HG02981 (cell line): ENCODE results near the gene AASDH.
A peak's percentile ranks its signal among the peaks of the same experiment; 100 is the strongest.

Experiments
- ATAC-seq: cut with Tn5 transposase; IDR thresholded peaks from one replicate; pipeline ENCODE4 v1.9.1; 2021; ENCODE audit warnings: mild to moderate bottlenecking, moderate library complexity; ENCODE audit not compliant: unreplicated experiment

Gene AASDH, protein sequence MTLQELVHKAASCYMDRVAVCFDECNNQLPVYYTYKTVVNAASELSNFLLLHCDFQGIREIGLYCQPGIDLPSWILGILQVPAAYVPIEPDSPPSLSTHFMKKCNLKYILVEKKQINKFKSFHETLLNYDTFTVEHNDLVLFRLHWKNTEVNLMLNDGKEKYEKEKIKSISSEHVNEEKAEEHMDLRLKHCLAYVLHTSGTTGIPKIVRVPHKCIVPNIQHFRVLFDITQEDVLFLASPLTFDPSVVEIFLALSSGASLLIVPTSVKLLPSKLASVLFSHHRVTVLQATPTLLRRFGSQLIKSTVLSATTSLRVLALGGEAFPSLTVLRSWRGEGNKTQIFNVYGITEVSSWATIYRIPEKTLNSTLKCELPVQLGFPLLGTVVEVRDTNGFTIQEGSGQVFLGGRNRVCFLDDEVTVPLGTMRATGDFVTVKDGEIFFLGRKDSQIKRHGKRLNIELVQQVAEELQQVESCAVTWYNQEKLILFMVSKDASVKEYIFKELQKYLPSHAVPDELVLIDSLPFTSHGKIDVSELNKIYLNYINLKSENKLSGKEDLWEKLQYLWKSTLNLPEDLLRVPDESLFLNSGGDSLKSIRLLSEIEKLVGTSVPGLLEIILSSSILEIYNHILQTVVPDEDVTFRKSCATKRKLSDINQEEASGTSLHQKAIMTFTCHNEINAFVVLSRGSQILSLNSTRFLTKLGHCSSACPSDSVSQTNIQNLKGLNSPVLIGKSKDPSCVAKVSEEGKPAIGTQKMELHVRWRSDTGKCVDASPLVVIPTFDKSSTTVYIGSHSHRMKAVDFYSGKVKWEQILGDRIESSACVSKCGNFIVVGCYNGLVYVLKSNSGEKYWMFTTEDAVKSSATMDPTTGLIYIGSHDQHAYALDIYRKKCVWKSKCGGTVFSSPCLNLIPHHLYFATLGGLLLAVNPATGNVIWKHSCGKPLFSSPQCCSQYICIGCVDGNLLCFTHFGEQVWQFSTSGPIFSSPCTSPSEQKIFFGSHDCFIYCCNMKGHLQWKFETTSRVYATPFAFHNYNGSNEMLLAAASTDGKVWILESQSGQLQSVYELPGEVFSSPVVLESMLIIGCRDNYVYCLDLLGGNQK

DNA sequence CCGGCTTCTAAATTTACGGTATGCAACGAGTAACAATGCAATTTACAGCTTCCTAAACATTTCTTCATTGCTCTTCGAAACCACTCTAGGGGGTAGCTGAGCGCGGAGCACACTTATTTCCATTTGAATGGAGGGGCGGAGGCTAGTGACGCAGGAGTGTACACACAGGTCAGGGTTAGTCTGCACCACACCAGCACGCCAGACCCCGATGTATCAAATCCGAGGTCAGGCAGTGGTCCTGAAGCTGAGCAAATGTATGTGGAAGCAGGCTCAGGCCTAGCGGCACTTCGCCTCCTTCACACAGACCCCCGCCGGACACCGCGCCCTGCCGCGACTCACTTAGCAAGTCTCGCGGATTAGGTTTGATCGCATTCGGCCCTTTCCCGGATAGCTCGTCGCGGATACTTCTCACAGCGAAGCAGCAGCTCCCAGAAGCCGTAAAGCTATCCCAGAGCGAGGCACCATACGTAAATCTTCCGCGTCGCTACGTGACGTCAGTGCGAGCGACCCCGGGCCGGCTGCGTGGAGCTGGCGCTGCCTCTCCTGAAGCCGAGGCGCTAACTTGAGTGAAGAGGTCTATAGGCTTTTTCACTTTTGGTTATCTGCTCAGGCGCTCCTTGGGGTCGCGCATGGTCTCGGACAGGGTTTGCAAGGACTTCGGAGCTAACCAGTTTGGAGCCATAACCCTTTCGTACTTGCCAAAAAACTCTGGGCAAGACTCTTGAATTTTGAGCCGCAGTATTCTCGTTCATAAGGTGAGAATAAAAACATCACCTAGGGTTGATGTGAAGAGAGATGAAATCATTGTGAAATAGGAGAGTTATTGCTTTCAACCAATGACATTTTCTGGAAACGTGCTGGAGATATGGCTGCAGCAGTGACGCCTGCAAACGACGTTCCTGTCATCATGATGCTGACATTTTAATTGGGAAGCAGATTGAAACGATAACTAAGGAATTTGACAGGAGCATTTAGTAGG is at the start of gene AASDH:
Gene AASDH, minus strand, starts transcription at position 469 of the 979 bp plus-strand sequence. CDS start 3,192 bp downstream, outside the sequence.
- peak; percentile 92 for ATAC-seq

DNA sequence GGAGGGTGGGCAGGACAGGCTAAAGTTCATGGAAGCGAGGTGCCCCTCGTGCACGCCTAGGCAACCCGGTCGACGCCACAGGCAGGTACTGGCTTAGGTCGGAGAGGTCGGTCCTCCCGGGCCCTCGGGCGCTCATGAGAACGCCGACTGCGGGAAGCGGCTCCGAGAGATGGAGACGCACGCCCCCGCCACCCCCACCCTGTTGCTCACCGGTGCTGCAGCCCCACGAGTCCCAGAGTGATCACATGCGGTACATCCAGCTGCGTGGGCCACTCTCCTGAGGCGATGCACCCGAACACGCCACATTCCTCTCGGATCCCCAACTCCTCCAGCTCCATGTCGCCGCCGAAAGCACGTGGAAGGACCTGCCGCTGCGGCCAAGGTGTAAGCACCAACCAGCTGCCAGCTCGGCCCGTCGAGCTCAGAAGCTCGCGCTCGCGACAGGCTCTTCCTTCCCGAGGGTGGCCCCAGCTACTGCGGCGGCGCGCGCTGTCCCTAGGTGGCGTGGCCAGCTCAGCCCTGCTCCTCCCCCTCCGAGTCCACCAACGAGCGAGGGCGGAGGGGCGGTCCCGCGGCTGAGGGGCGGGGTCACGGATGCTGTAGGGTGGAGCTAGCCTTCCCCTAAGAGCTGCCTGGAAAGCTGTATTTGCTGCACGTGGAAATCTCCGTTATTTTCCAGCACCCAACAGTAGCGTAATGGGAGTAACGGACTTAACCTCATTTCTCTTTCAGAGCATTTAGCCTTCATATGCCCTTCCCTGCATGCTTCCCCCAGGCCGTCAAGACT is 48.0 kb upstream of the AASDH start, which contains the start of gene PPAT:
Gene PPAT, minus strand, starts transcription at position 476 of the 787 bp plus-strand sequence. Its CDS starts 138 bp downstream, at position 338.
- ATAC-seq = peak; percentile 72

DNA sequence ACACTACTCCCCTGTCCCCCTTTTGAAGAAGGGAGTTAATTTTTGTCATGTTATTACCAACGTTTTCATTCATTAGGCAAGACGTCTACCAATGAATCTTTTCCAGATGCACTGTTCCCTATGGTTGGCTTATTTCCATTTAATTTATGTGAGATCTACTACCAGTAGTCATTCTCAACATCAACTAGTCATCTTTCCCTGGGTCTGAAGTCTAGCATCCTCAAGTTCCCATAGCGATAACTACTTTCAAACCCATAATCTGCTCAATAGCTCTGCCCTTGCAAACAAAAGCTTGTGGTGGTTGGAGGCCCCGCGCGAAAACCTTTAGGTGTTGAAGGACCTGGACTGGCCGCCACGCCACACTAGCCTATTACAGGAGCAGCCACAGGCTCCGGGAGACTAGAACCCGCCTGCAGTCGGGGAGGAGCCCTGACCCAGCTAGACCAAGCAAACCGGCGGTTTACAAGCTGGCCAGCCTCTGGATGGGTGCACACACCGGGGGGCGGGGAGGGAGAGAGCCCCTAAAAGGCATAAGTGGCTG is 47.4 kb upstream of the AASDH start:
- peak; percentile 17 for ATAC-seq

DNA sequence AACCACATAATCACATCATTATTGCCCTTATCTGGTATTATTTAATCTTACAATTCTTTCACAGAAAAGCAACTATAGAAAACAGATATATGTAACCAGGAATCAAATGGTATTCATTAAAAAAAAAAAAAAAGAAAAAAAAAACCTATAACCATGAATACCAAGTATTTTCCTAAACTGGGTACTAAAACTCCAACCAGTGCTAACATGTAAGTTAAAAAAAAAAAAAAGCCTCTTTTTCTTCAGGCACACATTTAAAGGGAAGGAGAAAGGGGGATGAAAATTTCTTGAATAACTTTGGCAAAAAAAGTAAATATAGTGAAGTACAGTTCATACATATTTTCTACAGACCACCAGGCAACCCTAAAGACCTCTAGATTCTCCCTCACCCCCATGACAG is 46.0 kb upstream of the AASDH start:
- ATAC-seq = no peak

DNA sequence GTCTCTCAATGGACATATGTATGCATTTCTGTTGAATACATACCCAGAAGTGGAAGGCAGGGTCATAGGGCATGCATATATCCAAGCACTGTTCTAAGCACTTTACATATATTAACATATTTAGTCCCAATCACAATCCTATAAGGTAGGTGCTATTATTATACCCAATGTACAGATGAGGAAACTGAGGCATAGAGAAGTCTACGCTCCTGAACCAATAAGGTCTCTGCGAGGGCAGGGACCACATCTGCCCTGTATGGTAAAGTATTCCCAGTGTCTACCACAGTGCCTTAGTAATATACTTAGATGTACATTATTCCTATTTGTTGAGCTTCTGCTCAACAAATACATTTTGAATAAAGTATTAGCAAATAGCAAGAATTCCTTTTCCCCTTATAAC is 42.9 kb upstream of the AASDH start:
- ATAC-seq = no peak

DNA sequence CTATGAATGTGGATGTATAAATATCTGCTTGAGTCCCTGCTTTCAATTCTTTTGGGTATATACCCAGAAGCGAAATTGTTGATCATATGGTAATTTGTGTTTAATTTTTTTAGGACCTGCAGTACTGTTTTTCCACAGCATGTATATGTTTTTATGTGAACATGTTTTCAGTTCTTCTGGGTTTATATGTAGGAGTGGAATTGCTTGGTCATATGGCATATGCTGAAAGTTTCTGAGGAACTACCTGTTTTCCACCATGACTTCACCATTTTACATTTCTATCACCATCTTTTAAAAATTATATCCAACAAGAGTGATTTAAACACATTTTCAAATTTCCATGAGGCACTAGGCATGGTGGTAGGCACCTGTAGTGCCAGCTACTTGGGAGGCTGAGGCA is 39.9 kb upstream of the AASDH start:
- ATAC-seq = no peak

DNA sequence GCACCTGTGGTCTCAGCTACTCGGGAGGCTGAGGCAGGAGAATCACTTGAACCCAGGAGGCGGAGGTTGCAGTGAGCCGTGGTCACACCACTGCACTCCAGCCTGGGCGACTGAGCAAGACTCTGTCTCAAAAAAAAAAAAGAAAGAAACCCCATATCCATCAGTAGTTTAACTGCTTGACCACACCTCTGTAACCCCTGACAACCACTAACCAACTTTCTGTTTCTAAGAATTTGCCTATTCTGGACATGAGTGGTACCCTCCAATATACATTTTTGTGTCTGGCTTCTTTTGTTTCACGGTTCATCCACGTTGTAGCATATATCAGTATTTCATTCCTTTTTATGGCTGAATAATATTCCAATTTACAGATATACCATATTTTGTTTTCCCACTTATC is 39.0 kb upstream of the AASDH start:
- ATAC-seq = peak; percentile 93

DNA sequence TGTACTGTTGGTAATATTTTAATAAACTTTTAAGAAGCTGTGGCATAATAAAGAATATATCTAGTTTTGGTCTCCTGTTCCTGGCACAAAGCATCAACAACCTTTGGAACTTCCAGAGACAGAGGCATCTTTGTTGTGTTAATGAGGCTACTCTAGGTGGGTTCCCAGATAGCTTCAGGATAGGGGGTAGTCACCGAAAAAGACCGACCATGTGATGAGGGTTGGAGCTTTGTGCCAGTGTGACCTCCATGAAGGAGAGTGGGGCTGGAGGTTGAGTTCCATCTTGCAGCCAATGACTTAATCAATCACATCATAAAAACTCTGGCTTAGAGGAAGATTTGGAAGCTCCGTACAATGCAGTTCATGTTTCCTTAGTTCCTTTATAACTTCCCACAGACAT is 38.2 kb upstream of the AASDH start:
- ATAC-seq = no peak

DNA sequence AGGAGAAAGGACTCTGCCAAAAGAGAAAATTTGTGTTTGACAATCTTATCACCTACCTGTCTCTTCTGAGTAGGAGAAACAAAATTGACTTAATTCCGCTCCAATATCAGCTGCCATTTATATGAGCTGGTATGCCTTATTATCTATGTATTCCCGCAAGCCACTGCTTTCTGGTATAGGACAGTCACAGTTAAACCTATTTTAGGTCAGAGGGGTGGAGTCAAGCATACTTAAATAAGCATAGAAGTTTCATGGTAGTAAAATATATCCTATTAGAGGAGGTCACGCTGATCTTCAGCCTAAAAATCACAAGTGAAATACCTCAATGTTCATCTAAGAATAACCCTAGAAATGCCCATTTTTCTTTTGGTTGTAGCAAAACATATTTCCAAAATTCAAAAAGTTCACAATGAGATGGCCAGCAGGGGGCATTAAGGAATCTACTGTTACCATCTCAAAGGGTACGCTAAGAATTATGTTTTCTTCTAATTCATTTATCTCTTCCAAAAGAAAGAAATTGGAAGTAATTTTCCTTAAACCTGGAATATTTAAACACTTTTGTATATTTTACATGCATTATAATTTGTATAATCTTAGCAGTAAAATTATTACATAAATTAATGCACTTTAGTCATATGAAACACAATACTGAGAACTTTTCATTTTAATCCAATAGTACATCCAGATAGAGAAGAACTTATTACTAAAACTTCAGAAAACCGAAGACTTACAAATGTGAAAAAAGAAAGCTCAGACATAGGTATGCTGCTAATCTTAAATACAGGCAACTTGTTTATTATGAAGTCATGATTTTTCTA is 37.6 kb upstream of the AASDH start:
- ATAC-seq = no peak

DNA sequence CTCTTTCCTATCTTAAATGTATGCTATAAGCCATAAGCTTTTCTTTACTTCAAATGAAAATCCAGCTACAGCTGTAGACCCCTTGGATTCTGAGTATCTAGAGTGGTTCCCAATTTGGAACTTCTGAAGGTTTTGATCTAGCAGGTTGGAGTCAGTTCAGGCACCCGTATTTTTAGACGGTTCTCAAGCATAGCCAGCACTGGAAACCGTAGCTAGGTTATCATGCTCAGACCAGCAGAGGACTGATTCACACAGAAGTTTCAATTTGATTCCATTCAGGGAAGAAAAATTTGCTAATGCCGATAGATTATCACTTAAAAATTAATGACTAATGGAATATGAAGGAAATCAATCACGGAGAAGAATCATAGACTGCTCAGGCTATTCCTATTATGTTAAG is 36.9 kb upstream of the AASDH start:
- ATAC-seq = no peak

DNA sequence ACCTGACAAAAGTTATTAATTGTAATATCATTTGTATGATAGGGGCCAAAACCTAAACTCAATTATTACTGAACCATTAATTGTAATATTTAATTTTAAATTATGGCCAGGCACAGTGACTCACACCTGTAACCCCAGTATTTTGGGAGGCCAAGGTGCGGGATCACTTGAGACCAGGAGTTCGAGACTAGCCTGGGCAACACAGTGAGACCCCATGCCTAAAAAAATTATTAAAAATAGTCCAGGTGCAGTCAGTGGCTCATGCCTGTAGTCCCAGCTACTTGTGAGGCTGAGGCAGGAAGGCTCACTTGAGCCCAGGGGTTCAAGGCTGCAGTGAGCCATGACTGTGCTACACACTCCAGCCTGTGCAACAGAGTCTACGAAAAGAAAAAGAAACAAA is 30.1 kb upstream of the AASDH start:
- no peak for ATAC-seq

DNA sequence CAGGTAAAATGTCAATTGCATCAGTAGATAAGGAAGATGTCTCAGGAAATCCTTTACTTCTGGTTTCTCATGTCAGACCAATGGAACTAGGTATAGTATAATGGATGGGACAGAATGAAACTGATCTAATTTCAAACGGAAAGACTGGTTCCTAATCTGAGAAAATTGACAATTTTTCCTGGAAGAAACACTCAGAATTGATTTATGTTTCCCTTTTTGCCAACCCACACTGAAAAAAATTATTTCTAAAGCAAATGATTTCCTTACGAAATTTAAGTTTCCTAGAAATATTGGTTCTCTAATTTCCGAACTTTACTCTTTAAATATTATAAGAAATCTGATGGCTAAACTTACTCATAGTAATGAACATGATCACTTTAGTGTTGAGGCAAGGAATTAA is 29.1 kb upstream of the AASDH start:
- ATAC-seq = no peak

DNA sequence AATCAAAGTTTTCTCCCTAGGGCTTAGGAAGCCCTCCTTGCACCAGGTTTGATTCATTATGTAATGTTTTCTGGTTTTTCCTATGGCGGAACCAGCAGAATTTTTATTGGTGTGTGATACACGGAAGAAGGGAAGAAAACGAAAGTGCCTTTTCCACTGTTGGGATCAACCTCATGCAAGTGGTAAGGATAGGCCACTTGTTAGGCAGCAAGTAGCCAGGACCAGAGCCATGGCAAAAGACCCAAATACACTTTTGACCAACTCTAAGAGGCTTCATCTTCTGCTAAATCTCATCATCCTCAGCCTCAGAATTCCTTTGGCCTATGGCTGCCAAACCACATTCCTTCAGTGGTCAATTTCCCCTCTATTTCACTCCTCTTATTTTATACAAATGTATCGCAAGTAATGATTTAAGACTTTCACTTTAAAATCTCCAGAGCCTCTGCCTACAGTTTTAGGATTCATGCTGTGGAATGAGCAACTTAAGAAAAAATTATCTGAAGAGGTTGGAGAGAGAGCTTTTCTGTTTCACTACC is 26.9 kb upstream of the AASDH start:
- no peak for ATAC-seq

DNA sequence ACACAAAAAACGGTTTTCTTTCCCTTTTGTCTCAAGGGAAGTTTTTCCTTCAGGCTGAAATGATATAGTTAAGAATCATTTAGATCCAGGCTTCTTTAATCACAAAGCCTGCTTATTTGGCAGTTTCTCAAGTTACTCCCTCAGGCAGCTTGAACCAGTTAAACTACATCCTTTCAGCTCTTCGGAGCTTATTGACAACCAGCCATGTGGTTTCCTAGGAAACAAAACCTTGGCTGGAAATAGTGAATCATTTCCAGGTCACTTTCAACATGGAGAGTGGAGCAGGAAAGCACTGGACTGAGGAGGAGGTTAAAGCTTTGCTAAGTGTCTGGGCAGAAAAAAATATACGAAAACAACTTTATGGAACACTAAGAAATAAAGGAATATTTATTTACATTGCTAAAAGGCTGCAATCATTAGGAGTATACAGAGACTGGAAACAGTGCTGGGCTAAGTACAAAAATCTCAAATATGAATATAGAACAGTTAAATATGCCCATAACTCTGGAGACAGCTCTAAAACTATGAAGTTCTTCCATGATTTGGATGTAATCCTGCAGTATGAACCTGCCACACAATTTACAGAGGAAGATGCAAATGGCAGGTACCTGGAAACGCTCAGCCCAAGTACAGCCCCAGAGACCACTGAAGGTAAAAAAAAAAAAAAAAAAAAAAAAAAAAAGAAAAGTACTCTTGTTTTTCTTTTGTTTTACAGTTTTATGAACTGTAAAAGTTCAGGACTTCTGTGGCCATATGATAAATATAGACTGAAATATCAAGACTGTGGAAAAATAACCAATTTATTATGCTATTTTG is 23.2 kb upstream of the AASDH start:
- ATAC-seq = no peak

DNA sequence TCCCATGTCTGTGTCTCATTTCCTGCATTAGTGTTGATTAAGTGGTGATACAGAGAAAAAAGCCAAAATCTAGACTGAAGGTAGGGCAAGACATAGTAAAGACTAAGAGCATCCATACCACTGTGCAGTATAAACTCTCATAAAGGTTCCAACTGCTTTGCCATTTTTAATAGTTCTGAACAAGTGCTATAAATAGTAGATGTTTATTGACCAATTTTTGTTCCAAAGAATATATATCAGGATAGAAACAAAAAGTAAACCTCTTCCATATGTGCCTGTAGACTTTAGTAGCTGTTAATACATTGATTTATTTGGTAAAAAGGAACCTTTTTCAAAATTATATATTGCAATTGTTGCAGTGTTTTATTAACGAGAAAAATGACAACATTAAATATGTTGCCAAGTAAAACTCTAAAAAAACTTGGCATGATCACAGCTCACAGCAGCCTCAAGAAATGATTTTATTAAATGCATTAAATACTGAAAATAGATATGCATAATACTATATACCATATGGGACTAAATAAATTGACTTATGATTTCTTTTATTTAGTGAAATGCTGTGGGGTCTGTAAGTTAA is 22.3 kb upstream of the AASDH start:
- no peak for ATAC-seq

DNA sequence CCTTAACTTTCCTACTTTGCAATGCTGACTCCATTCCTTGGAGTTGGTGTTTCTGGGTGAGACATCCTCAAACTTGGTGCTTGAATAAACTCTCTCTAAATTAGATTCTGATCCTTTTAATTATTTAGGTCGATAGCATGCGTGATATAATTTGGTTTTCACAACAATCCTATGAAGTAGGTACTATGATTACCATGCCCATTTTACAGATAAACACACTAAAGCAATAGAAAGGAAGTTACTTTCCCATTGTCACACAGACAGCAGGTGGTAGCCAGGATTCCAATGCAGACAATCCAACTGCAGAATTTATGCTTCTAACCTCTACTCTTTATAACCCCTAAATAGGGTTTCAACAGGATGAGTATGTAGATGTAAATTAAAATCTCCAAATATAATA is 21.7 kb upstream of the AASDH start:
- ATAC-seq = no peak

DNA sequence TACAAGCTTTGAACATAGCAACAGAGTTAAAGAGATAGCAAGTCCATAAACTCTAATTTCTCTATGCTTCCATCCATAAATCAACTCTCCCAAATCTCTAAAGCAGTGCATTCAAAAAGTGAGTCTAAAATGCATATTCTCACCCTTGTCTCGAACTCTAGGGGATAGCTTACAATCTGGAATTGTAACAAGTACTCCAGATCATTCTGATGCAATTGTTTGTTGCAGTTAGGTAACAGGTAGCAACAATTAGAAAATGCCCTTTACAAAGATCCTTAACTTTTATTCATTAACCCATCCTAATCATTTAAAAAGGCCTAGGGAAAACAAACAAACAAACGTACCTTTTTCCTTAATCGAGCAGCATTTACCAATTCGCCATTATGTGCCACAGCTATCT is 18.9 kb upstream of the AASDH start:
- ATAC-seq = no peak
